ENCODE measurements around the gene CENPK.
"Not testable (repeated sequence)": the region's sequence is repeated elsewhere in the genome, so short reads cannot be mapped to it uniquely, and the experiment has no call there.

Gene CENPK

GRCh38 chr5:65562731-65563701 lies at the start of gene CENPK, which contains the start of gene PPWD1:
Gene CENPK, minus strand, starts transcription at chr5:65563168. Its CDS starts 8,261 bp downstream, at chr5:65554907.
Gene PPWD1, plus strand, starts transcription at chr5:65563296. Its CDS starts 15 bp downstream, at chr5:65563311.
- DNase-seq, result peak; percentile 96

- no peak for DNase-seq
Measured at GRCh38 chr5:65612298-65612907, 49.4 kb upstream of the CENPK start.

- no peak for DNase-seq
Measured at GRCh38 chr5:65611524-65611923, 48.6 kb upstream of the CENPK start.

GRCh38 chr5:65601761-65602160 lies 38.8 kb upstream of the CENPK start:
- DNase-seq, result not testable (repeated sequence)

GRCh38 chr5:65588694-65589093 lies 25.7 kb upstream of the CENPK start:
- no peak for DNase-seq

- DNase-seq, result no peak
Measured at GRCh38 chr5:65577141-65577540, 14.2 kb upstream of the CENPK start.

GRCh38 chr5:65570598-65571226 lies 7.7 kb upstream of the CENPK start:
- DNase-seq, result no peak

- DNase-seq, result no peak
Measured at GRCh38 chr5:65566505-65566904, 3.5 kb upstream of the CENPK start.

GRCh38 chr5:65563777-65564176 lies 809 bp upstream of the CENPK start:
- DNase-seq, result peak; percentile 24

GRCh38 chr5:65556718-65557117 lies 6.2 kb downstream of the CENPK start:
- DNase-seq, result no peak

- no peak for DNase-seq
Measured at GRCh38 chr5:65556181-65556580, 6.8 kb downstream of the CENPK start.

- DNase-seq, result no peak
Measured at GRCh38 chr5:65555287-65555686, 7.7 kb downstream of the CENPK start.

GRCh38 chr5:65553941-65554340 lies 9.0 kb downstream of the CENPK start:
- no peak for DNase-seq

GRCh38 chr5:65548281-65548680 lies 14.7 kb downstream of the CENPK start:
- DNase-seq, result no peak

GRCh38 chr5:65546141-65546540 lies 16.8 kb downstream of the CENPK start:
- DNase-seq, result no peak

- DNase-seq, result no peak
Measured at GRCh38 chr5:65544473-65544872, 18.5 kb downstream of the CENPK start.

GRCh38 chr5:65539827-65540226 lies 23.1 kb downstream of the CENPK start:
- DNase-seq, result no peak

GRCh38 chr5:65535529-65535987 lies 27.4 kb downstream of the CENPK start:
- no peak for DNase-seq

- DNase-seq, result no peak
Measured at GRCh38 chr5:65530904-65531303, 32.1 kb downstream of the CENPK start.

- DNase-seq, result no peak
Measured at GRCh38 chr5:65525726-65526125, 37.2 kb downstream of the CENPK start.

GRCh38 chr5:65512170-65512937 lies 50.6 kb downstream of the CENPK start:
- no peak for DNase-seq

- no peak for DNase-seq
Measured at GRCh38 chr5:65508978-65509377, 54.0 kb downstream of the CENPK start.

GRCh38 chr5:65506961-65507360 lies 56.0 kb downstream of the CENPK start:
- no peak for DNase-seq
